ENCODE measurements around the gene IGSF23. TPM values are rescaled to one million over a fixed set of nuclear protein-coding genes. Genes with fewer than 3 reads are reported as not detected.
"Not testable (repeated sequence)": the region's sequence is repeated elsewhere in the genome, so short reads cannot be mapped to it uniquely, and the experiment has no call there.

Gene IGSF23
- polyA plus RNA-seq, 3 donors: 0.62 TPM; not detected in 2

DNA sequence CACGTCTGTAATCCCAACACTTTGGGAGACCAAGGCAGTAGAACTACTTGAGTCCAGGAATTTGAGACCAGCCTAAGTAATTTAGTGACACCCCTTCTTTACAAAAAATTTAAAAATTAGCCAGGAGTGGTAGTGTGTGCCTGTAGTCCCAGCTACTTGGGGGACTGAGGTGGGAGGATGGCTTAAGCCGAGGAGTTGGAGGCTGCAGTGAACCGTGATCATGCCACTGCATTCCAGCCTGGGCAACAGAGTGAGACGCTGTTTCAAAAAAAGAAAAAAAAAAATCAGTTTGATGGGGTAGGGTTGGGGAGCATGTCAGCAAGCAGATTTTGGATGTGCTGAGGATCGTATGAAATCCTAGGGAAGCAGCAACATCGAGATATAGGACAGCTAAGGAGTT, 62.2 kb downstream of the IGSF23 start:
- no peak overlapping the region for H3K27ac ChIP-seq (ENCODE audit: low read depth, low read length)
- 92 to 93% (median 92%) methylated on average over 6 of the region's 6 CpGs for WGBS, 3 donors

DNA sequence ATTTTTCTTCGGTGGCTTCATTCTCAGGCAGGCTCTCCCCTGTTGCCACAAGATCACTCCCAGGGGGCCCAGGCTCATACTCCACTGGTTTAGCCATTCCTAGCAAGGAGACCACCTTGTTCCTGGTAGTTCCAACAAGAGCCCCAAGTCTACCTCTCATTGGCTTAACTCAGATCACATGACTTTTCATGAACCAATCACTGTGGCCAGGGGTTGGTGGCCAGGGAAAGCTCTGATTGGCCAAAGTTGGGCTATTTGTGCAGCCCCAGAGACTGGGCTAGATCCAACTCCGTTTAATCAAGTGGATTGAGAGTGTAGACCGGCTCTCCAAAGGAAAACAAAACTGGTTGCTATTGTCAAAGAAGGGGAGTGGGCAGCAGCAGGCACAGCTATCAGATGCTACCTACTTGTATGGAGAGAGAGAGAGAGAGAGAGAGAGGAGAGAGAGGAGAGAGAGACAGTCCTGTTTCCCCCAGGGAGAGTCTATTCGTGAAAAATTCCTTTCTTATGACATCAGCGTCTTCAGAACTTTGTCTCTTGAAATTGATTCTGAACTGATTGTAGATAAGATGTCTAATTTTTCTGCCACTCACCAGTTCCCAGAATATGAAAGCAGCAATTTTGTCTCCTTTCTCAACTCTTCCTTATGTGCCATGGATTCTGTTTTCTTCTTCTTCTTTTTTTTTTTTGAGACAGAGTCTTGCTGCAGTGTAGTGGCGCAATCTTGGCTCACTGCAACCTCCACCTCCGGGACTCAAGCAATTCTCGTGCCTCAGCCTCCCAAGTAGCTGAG, 63.9 kb downstream of the IGSF23 start:
- WGBS, 3 donors: 56 to 65% (median 60%) methylated on average over 8 of the region's 8 CpGs
- no peak overlapping the region for H3K27ac ChIP-seq (ENCODE audit: low read depth, low read length)

DNA sequence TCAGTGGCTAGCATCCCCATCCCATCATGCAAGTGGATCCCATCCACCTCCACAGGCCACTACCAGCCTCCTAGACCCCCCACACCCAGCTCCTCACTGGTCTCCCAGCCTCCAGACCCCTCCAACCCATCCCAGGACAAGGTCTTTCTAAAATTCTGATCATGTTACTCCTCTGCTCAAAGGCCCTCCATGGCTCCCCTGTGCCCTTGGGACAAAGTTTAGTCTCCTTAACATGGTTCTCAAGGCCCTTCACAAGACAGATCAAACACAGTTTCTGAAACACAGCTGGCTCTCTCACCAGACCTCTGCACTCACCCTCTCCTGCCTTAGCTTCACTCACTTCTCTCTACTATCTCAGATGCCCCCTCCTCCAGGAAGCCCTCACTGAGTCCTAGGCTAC, 67.2 kb downstream of the IGSF23 start:
- H3K27ac ChIP-seq (ENCODE audit: low read depth, low read length): no peak overlapping the region

DNA sequence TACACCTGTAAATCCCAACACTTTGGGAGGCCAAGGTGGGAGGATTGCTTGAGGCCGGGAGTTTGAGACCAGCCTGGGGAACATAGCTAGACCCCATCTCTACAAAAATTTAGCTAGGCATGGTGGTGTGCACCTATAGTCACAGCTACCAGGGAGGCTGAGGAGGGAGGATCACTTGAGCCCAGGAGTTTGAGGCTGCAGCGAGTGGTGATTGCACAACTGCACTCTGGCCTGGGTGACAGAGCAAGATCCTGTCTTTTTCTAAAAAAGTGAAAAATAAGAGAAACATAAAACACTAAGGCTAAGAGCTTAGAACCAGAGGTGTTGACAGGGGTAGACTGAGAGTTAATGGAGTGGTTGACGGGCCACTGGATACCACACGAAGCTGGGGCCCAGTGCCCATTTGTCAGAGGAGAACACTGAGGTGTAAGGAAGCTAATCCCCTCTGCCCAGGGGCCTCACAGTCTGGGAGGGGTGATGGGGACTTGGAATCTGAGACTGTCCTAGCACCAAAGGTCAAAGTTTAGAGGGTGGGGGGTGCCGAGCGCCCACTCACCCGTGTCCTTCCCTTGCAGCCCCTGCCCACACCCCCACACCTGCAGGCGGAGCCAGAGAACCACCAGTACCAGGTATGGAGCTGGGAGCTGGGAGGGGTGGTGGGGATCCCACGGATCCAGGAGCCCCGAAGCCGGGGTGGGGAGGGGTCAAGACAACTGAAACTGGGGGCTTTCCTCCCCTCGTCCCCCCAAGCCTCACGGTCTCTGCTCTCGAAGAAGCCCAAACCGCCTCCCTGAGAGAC, 68.8 kb downstream of the IGSF23 start:
- WGBS, 3 donors: 80 to 85% (median 83%) methylated on average over 13 to 15 of the region's 15 CpGs
- no peak overlapping the region for H3K27ac ChIP-seq (ENCODE audit: low read depth, low read length)

DNA sequence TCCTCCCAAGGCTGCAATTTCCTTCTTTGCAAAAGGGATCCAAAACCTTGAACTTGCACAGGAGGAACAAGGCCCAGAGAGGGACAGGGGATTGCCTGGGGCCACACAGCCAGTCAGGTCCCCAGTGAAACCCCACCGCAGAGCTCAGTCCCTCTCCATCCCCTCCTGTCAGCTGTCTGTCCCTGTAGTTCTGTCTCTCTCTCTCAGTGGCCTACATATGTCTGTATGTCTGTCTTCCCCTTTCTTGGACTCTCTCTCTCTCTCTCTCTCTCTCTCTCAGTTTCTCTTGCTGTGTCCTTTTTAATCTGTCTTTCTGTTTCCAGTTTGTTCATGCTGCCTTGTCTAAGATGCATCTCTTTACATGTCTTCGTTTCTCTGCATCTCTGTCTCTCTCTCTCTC, 69.4 kb downstream of the IGSF23 start:
- 80 to 96% (median 95%) methylated on average over 2 of the region's 2 CpGs for WGBS, 3 donors

DNA sequence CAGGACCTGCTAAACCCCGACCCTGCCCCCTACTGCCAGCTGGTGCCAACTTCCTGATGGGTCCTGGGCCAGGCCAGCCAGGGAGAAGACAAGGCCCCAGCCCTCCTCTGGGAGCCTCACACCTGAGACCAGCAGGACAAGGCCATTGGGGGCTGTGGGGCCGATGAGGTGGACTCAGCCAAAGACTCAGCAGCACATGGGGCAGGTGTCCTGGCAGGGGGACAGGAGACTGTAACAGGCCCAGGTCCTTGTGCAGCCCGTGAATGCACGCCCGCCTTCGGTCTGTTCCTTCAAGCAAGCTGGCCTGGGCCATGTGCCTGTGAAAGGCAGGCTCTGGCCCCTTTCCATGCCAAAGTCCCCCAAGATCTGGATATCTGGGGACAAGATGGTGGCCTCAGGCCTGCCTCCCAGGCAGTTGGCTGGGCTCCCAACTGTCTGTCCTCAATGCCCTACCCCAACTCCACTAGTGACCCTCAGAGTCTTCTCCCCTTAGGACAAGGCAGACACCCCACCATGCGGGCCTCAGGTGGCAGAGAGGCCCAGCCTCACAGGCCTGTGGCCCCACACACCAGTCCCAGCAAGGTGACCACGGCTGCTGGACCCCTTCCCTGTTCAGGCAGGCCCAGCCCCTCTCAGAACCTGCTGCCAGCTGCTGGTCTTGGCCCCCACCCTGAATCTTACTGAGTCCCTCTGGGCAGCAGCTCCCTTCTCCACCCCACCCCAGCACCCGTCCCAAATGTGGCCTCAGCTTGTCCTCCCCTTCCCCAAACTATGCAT, 70.3 kb downstream of the IGSF23 start:
- 67 to 87% (median 79%) methylated on average over 8 to 9 of the region's 9 CpGs for WGBS, 3 donors

More for the DNA sequence above, 69.4 kb downstream of the IGSF23 start:
- H3K27ac ChIP-seq (ENCODE audit: low read depth, low read length): no peak overlapping the region

DNA sequence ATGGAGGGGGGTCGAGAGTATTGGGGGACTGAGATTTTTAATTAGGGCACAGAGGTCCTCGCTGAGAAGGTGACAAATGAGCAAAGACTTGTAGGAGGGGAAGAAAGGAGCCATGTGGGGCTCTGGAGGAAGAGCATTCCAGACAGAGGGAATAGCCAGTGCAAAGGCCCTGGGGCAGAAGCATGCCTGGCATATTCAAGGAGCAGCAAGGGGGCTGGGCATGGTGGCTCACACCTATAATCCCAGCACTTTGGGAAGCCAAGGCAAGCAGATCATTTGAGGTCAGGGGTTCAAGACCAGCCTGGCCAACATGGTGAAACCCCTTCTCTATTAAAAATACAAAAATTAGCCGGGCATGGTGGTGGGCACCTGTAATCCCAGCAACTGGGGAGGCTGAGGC, 71.0 kb downstream of the IGSF23 start:
- not testable (repeated sequence) for H3K27ac ChIP-seq (ENCODE audit: low read depth, low read length)
- WGBS, 3 donors: 85 to 95% (median 93%) methylated on average over 3 of the region's 3 CpGs

More for the DNA sequence above, 70.3 kb downstream of the IGSF23 start:
- no peak overlapping the region for H3K27ac ChIP-seq (ENCODE audit: low read depth, low read length)

DNA sequence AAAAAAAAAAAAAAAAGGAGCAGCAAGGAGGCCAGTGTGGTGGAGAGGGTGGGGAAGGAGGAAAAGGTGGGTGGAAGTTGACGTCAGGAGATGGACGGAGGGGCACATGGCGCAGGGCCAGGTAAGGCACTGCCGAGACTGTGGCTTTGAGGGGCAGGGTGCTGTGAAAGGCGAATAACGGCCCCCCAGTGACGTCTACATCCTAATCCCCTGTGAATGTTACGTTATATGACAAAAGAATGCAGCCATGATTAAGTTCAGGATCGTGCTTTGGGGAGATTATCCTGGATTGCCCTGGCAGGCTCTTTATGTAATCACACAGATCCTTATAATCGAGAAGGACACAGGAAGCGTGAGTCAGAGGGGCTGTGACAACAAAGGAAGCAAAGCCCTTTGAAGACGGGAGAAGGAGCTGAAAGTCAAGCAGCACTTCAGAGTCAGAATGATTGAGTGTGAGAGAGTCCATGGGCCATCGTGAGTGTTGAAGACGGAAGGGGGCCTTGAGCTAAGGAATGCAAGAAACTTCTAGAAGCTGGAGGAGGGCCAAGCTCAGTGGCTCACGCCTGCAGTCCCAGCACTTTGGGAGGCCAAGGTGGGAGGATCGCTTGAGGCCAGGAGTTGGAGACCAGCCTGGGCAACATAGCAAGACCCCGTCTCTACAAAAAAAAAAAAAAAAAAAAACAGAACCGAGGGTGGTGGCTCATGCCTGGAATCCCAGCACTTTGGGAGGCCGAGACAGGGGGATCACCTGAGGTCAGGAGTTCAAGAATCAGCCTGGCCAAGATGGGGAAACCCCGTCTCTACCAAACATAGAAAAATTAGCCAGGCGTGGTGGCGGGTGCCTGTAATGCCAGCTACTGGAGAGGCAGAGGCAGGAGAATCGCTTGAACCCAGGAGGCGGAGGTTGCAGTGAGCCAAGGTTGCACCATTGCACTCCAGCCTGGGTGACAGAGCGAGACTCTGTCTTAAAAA, 71.8 kb downstream of the IGSF23 start:
- WGBS, 3 donors: 33 to 56% (median 37%) methylated on average over 24 to 25 of the region's 25 CpGs
- no peak overlapping the region for H3K27ac ChIP-seq (ENCODE audit: low read depth, low read length)

DNA sequence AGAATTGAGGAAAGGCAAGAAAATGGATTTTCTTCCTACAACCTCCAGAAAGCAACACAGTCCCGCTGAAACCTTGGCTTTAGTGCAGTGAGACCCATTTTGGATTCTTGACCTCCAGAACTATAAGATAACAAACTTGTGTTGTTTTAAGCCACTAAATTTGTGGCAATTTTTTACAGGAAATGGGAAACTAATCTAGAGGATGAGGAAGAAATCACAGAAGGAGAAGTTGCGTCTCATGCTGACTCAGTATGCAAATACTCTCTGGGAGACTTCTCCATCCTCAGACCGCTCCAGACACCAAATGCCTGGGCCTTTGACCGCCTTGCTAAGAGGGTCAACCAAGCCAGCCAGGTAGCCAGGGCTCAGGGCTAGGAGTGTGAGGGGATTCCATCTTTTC, 72.5 kb downstream of the IGSF23 start:
- 42 to 79% (median 46%) methylated on average over 4 of the region's 4 CpGs for WGBS, 3 donors
- H3K27ac ChIP-seq (ENCODE audit: low read depth, low read length): no peak overlapping the region

Other genes starting within 250 kb of the IGSF23 start
- gene ZNF285, start 212.0 kb upstream of the IGSF23 start, polyA plus RNA-seq: 1 to 10 TPM in 1 of 3 donors, under 1 TPM in 2; 0.64 to 1.4 (median 0.67) TPM
- gene ZNF229, start 165.1 kb upstream of the IGSF23 start, polyA plus RNA-seq: 1 to 10 TPM; 1.1 to 1.6 (median 1.3) TPM
- gene ZNF180, start 113.0 kb upstream of the IGSF23 start, polyA plus RNA-seq: 1 to 10 TPM; 2.4 to 5.2 (median 2.8) TPM
- gene CEACAM20, start 83.9 kb upstream of the IGSF23 start, polyA plus RNA-seq: not detected
- gene PVR, start 30.3 kb downstream of the IGSF23 start, polyA plus RNA-seq: 10 to 100 TPM; 10.5 to 27.1 (median 12.7) TPM
- gene CEACAM19, start 57.9 kb downstream of the IGSF23 start, polyA plus RNA-seq: 1 to 10 TPM; 2.7 to 4.8 (median 3.8) TPM
- under 1 TPM in 1 of 3 donors, not detected in 2; 0.07 TPM for gene CEACAM16, start 85.6 kb downstream of the IGSF23 start, polyA plus RNA-seq
- gene BCL3, start 135.1 kb downstream of the IGSF23 start, polyA plus RNA-seq: 100 to 1,000 TPM in 1 of 3 donors, 10 to 100 TPM in 2; 33.4 to 150 (median 97.6) TPM
- 10 to 100 TPM in 1 of 3 donors, 1 to 10 TPM in 1, under 1 TPM in 1; 0.45 to 11.1 (median 2.0) TPM for gene CBLC, start 164.3 kb downstream of the IGSF23 start, polyA plus RNA-seq
- gene BCAM, start 195.5 kb downstream of the IGSF23 start, polyA plus RNA-seq: 10 to 100 TPM; 23.8 to 66.5 (median 62.1) TPM
- gene NECTIN2, start 232.7 kb downstream of the IGSF23 start, polyA plus RNA-seq: 10 to 100 TPM; 23.8 to 83.0 (median 58.7) TPM